WTC11 (cell line): ENCODE results near the gene METTL2A.
"Not testable (repeated sequence)": the region's sequence is repeated elsewhere in the genome, so short reads cannot be mapped to it uniquely, and the experiment has no call there.

ENCODE experiments used
- GABPB1 ChIP-seq: sonication (generic); formaldehyde crosslinking; IDR thresholded peaks from 2 replicates; pipeline ENCODE4 v1.8.1; 2023; ENCODE audit warnings: mild to moderate bottlenecking, missing genetic modification reagents
- SMAD3 ChIP-seq: sonication (generic); formaldehyde crosslinking; IDR thresholded peaks from 2 replicates; pipeline ENCODE4 v1.8.0; 2022; ENCODE audit warnings: missing genetic modification reagents, mild to moderate bottlenecking, borderline replicate concordance
- TP53 ChIP-seq: sonication (generic); formaldehyde crosslinking; IDR thresholded peaks from 2 replicates; pipeline ENCODE4 v1.8.1; 2023; ENCODE audit warnings: mild to moderate bottlenecking, missing genetic modification reagents

DNA sequence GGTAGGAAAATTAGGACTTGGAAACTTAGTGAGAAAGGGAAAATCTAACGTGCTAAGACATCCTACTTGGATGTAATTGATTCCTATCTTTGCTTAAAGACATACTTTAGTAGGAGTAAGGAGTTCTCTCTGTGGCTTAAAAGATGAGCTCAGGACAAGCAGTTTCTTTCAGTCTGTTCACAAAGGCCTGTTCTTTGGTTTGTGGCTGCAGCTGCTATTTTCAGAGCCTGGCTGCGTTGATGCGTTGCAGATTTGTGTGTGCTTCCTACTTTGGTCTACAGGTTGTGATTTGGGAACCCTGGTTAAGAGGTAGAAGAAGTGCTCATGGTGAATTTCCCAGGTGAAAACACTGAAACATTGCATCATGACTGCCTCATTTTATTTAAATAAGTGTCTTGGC, 30.4 kb downstream of the METTL2A start:
- not testable (repeated sequence) for TF ChIP-seq SMAD3, TP53, GABPB1 (CRISPR knock-in tag)
